GM12891 (cell line): ENCODE results near the gene TPK1.
A peak's percentile ranks its signal among the peaks of the same experiment; 100 is the strongest.

Experiments used
- DNase-seq: peaks from one replicate; pipeline ENCODE4 v3.0.0; 2011; ENCODE audit warnings: low spot score; ENCODE audit not compliant: insufficient read length
- FAIRE-seq: peaks from 2 replicates; lab custom pipeline; 2011; peaks lifted over from hg19 to GRCh38; lab: Jason Lieb, UNC
- PAX5 ChIP-seq: IDR thresholded peaks from 2 replicates; pipeline ENCODE4 v1.6.1; 2011; ENCODE audit warnings: low read length, moderate library complexity, mild to moderate bottlenecking; ENCODE audit not compliant: insufficient read depth, severe bottlenecking
- POLR2A ChIP-seq: IDR thresholded peaks from 2 replicates; pipeline ENCODE4 v1.6.1; 2011; ENCODE audit warnings: low read depth, low read length, control low read depth
- POLR2AphosphoS5 ChIP-seq: IDR thresholded peaks from 2 replicates; pipeline ENCODE4 v1.6.1; 2011; ENCODE audit warnings: low read depth, low read length, control low read depth
- POU2F2 ChIP-seq: IDR thresholded peaks from 2 replicates; pipeline ENCODE4 v1.6.1; 2011; ENCODE audit warnings: low read depth, mild to moderate bottlenecking, control low read depth, low read length, moderate library complexity
- SPI1 ChIP-seq: IDR thresholded peaks from 2 replicates; pipeline ENCODE4 v1.6.1; 2011; ENCODE audit warnings: low read depth, low read length, control low read depth
- TAF1 ChIP-seq: IDR thresholded peaks from 2 replicates; pipeline ENCODE4 v1.6.1; 2011; ENCODE audit warnings: low read depth, low read length, control low read depth

Gene TPK1

GRCh38 chr7:144474363-144474762, 361.5 kb downstream of the TPK1 start:
- FAIRE-seq (no peak), DNase-seq (no peak)
- no peak for TF ChIP-seq POLR2A
- TF ChIP-seq POLR2AphosphoS5: no peak
- no peak for TF ChIP-seq PAX5
- no peak for TF ChIP-seq TAF1
- TF ChIP-seq SPI1: no peak
- TF ChIP-seq POU2F2: no peak

- no peak for FAIRE-seq
- no peak for DNase-seq
- TF ChIP-seq SPI1 (peak; percentile 26; the same call in 1 of the 2 replicates), POLR2AphosphoS5 (no peak), PAX5 (no peak)
Observed at GRCh38 chr7:144473908-144474307, 361.9 kb downstream of the TPK1 start.

- TF ChIP-seq SPI1 (no peak), POLR2AphosphoS5 (no peak), POU2F2 (no peak), POLR2A (no peak), TAF1 (no peak), PAX5 (no peak)
- FAIRE-seq: no peak
- DNase-seq: no peak
Observed at GRCh38 chr7:144470078-144470477, 365.8 kb downstream of the TPK1 start.

GRCh38 chr7:144468990-144469732, 366.7 kb downstream of the TPK1 start:
- no peak for TF ChIP-seq POLR2AphosphoS5
- no peak for TF ChIP-seq POU2F2
- no peak for TF ChIP-seq PAX5
- TF ChIP-seq POLR2A: no peak
- no peak for TF ChIP-seq TAF1
- no peak for TF ChIP-seq SPI1
- no peak for FAIRE-seq
- DNase-seq: no peak

GRCh38 chr7:144459635-144460034, 376.2 kb downstream of the TPK1 start:
- DNase-seq (no peak), FAIRE-seq (no peak)
- no peak for TF ChIP-seq POU2F2
- TF ChIP-seq TAF1: no peak
- TF ChIP-seq SPI1: no peak
- TF ChIP-seq PAX5: no peak

GRCh38 chr7:144455040-144455404, 380.8 kb downstream of the TPK1 start:
- TF ChIP-seq POLR2AphosphoS5: no peak
- FAIRE-seq (no peak), DNase-seq (no peak)

- no peak for DNase-seq
- no peak for FAIRE-seq
- TF ChIP-seq PAX5 (no peak), POLR2AphosphoS5 (no peak), POU2F2 (no peak), TAF1 (no peak), SPI1 (no peak), POLR2A (no peak)
Observed at GRCh38 chr7:144454256-144455039, 381.4 kb downstream of the TPK1 start.

- FAIRE-seq: no peak
- TF ChIP-seq PAX5: no peak
- no peak for TF ChIP-seq POLR2A
- no peak for TF ChIP-seq SPI1
- TF ChIP-seq POLR2AphosphoS5: no peak
- no peak for TF ChIP-seq POU2F2
- no peak for TF ChIP-seq TAF1
- no peak for DNase-seq
Observed at GRCh38 chr7:144452064-144452463, 383.8 kb downstream of the TPK1 start.

- FAIRE-seq (no peak), DNase-seq (no peak)
- TF ChIP-seq PAX5: no peak
- no peak for TF ChIP-seq POLR2A
- TF ChIP-seq POU2F2: no peak
- TF ChIP-seq SPI1: no peak
Observed at GRCh38 chr7:144445590-144445989, 390.3 kb downstream of the TPK1 start.

- no peak for TF ChIP-seq POU2F2
- TF ChIP-seq SPI1: no peak
- TF ChIP-seq TAF1: no peak
- no peak for TF ChIP-seq POLR2A
- TF ChIP-seq PAX5: no peak
- TF ChIP-seq POLR2AphosphoS5: no peak
- no peak for FAIRE-seq
- no peak for DNase-seq
Observed at GRCh38 chr7:144439717-144440205, 396.1 kb downstream of the TPK1 start.
